ENCODE data around the gene HHAT. TPM values are rescaled to one million over a fixed set of nuclear protein-coding genes. Genes with fewer than 3 reads are reported as not detected.
A peak's percentile ranks its signal among the peaks of the same experiment; 100 is the strongest.
"Not testable (repeated sequence)": the region's sequence is repeated elsewhere in the genome, so short reads cannot be mapped to it uniquely, and the experiment has no call there.

Gene HHAT
- total RNA-seq, 1 donor from 2014 or later, result 2.3 TPM

DNA sequence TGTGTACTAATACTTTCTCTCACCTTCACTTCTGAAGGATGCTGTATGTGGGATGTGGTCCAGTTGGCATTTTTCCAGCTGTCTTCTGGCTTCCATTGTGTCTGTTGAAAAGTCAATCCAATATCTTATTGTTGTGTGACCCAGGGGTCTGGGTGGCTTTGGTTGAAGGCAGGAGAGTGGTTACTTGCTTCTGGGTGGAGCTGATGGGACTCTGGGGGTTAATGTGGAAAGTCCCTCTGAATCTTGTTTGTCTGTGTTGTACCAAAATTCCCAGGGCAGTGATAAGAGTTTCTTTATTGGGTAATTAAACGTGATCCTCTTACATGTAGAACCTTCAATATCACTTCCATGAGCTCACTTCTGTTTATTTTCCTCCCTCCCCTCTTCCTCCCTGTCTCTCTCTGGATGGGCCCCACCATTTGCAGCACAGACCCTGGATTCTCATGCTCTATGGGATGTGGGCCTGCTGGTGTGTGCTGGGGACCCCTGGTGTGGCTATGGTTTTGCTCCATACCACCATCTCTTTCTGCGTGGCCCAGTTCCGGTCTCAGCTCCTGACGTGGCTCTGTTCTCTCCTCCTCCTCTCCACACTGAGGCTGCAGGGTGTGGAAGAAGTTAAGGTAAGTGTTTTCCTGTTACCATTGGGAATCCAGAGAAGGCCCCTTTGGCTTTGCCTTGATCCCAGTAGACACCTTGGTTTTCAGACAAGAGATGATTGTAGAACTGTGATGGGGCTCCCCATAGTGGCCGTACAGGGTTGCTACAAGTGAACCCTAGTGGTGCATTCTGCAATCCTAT is 71.5 kb downstream of the HHAT start:
- H3K27me3 Mint-ChIP-seq (ENCODE audit: unreplicated experiment), result no peaks in the 10 kb centered on the region
- DNase-seq, result peak; percentile 66
- peaks cover 18% of the 10 kb centered on the region for H3K4me1 Mint-ChIP-seq (ENCODE audit: low read depth, unreplicated experiment)
- peaks cover 2% of the 10 kb centered on the region for H3K9me3 Mint-ChIP-seq (ENCODE audit: unreplicated experiment)
- H3K27ac Mint-ChIP-seq (ENCODE audit: unreplicated experiment), result no peak overlapping the region
- peaks cover 4% of the 10 kb centered on the region for H3K36me3 Mint-ChIP-seq (ENCODE audit: unreplicated experiment)
- TF ChIP-seq, protein P1, sequence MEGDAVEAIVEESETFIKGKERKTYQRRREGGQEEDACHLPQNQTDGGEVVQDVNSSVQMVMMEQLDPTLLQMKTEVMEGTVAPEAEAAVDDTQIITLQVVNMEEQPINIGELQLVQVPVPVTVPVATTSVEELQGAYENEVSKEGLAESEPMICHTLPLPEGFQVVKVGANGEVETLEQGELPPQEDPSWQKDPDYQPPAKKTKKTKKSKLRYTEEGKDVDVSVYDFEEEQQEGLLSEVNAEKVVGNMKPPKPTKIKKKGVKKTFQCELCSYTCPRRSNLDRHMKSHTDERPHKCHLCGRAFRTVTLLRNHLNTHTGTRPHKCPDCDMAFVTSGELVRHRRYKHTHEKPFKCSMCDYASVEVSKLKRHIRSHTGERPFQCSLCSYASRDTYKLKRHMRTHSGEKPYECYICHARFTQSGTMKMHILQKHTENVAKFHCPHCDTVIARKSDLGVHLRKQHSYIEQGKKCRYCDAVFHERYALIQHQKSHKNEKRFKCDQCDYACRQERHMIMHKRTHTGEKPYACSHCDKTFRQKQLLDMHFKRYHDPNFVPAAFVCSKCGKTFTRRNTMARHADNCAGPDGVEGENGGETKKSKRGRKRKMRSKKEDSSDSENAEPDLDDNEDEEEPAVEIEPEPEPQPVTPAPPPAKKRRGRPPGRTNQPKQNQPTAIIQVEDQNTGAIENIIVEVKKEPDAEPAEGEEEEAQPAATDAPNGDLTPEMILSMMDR (IDR thresholded peaks at IDR 0.05; ENCODE audit: partially characterized antibody, unreplicated experiment), result peak; percentile 66
- no peak overlapping the region for H3K4me3 Mint-ChIP-seq (ENCODE audit: unreplicated experiment)

DNA sequence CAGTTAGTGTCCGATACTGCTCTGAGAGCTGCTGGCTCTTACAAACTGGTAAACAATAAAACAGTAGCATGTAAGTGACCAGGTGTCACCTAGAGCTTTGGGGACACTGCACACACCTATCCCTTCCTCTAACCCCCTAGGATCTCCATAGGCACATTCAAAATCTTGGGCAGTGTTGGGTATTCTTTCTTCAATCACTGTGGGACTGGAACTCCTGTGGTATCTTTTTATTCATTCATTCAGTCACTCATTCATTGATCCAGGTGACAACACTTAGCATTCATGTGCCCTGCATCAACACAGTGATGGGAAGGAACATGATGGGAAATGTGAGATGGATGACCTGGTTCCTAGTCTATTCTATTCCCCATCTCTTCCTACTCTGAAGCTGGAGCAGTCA is 73.9 kb downstream of the HHAT start:
- Mint-ChIP-seq H3K4me1 (ENCODE audit: low read depth, unreplicated experiment) (peaks cover 18% of the 10 kb centered on the region), H3K4me3 (ENCODE audit: unreplicated experiment) (no peak overlapping the region), H3K27ac (ENCODE audit: unreplicated experiment) (no peak overlapping the region), H3K36me3 (ENCODE audit: unreplicated experiment) (no peaks in the 10 kb centered on the region), H3K9me3 (ENCODE audit: unreplicated experiment) (peaks cover 2% of the 10 kb centered on the region), H3K27me3 (ENCODE audit: unreplicated experiment) (no peaks in the 10 kb centered on the region)
- no peak for DNase-seq
- TF ChIP-seq, protein P1 (IDR thresholded peaks at IDR 0.05; ENCODE audit: partially characterized antibody, unreplicated experiment), result no peak

DNA sequence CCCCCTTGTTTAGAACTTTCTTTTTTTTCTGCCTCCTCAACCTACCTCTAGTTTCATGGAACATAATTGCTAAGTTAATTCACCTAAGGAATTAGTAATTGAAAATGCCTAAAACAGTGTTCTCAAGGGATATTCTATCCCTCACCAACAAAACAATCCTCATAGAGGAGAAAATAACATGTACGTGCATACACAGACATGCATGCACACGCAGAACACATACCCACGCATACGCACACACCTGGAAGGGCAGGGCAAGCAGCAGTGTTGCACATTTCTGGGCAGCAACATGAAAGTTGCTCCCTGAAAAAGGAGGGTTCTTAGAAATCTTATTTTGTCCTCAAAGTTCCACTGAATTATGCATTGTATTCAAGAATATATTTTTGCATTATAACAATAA is 76.6 kb downstream of the HHAT start:
- H3K36me3 Mint-ChIP-seq (ENCODE audit: unreplicated experiment), result no peaks in the 10 kb centered on the region
- peaks cover 18% of the 10 kb centered on the region for H3K4me1 Mint-ChIP-seq (ENCODE audit: low read depth, unreplicated experiment)
- H3K27ac Mint-ChIP-seq (ENCODE audit: unreplicated experiment), result no peak overlapping the region
- DNase-seq, result no peak
- TF ChIP-seq, protein P1 (IDR thresholded peaks at IDR 0.05; ENCODE audit: partially characterized antibody, unreplicated experiment), result no peak
- no peak overlapping the region for H3K4me3 Mint-ChIP-seq (ENCODE audit: unreplicated experiment)
- H3K9me3 Mint-ChIP-seq (ENCODE audit: unreplicated experiment), result peaks cover 2% of the 10 kb centered on the region
- no peaks in the 10 kb centered on the region for H3K27me3 Mint-ChIP-seq (ENCODE audit: unreplicated experiment)

DNA sequence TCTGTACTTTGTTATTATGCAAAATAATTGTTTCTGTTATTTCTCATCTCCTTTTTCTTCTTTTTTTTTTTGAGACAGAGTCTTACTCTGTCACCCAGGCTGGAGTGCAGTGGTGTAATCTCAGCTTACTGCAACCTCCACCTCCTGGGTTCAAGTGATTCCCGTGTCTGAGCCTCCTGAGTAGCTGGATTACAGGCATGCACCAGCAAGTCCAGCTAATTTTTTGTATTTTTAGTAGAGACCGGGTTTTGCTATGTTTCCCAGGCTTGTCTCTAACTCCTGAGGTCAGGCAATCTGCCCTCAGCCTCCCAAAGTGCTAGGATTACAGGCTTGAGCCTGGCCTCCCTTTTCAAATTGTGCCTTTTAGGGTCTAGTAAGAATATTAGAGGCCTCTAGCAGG is 77.6 kb downstream of the HHAT start:
- peaks cover 18% of the 10 kb centered on the region for H3K4me1 Mint-ChIP-seq (ENCODE audit: low read depth, unreplicated experiment)
- H3K9me3 Mint-ChIP-seq (ENCODE audit: unreplicated experiment); H3K36me3 Mint-ChIP-seq (ENCODE audit: unreplicated experiment); H3K4me3 Mint-ChIP-seq (ENCODE audit: unreplicated experiment); DNase-seq; H3K27me3 Mint-ChIP-seq (ENCODE audit: unreplicated experiment); H3K27ac Mint-ChIP-seq (ENCODE audit: unreplicated experiment): not testable (repeated sequence)

DNA sequence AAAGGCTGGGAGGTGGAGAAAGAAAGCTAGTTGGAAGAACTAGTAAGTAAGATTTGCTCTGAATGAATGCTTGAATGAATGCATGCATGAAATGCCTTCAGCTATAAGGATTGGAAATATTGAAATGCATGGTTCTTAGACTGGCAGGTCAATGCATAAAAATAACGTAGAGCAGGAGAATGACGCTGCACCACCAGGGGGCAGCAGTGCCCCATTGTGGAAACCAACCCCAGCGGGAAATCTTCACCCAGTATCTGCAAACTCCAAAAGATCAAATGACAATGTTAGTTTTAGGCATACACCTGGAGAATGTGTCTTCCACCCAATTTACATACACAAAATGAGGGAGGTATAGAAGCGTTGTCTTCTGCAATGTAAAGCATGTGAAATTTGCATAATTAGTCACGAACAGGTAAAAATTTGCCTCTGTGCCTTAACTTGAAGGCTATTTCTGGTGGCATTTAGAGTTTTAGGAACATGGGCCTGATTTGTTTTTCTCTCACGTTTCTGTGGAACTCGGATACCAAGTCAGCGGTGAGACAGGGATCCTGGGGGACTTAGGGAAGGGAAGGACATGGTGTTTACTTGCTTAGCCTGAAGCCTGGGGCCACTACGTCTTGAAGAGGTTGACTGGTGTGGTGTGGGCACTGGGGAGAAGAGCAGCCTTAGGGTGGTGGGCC is 78.6 kb downstream of the HHAT start:
- Mint-ChIP-seq H3K27ac (ENCODE audit: unreplicated experiment) (no peak overlapping the region), H3K27me3 (ENCODE audit: unreplicated experiment) (no peaks in the 10 kb centered on the region), H3K9me3 (ENCODE audit: unreplicated experiment) (no peaks in the 10 kb centered on the region), H3K4me3 (ENCODE audit: unreplicated experiment) (no peak overlapping the region), H3K36me3 (ENCODE audit: unreplicated experiment) (no peaks in the 10 kb centered on the region), H3K4me1 (ENCODE audit: low read depth, unreplicated experiment) (peaks cover 18% of the 10 kb centered on the region)
- DNase-seq, result peak; percentile 86
- TF ChIP-seq, protein P1 (IDR thresholded peaks at IDR 0.05; ENCODE audit: partially characterized antibody, unreplicated experiment), result peak; percentile 97
